Dendritic cell treated with granulocyte-macrophage colony-stimulating factor and Interleukin-4, amounts not matched to agents 40 ng/mL and 50 ng/mL, for 4 days (primary cell): ENCODE results near the gene HYAL1.

ENCODE experiments used
- H3K27ac Mint-ChIP-seq: one replicate; pipeline ENCODE4 v1.8.0; 2022; ENCODE audit warnings: mild to moderate bottlenecking, mixed read lengths
- H3K27me3 Mint-ChIP-seq: one replicate; pipeline ENCODE4 v1.8.0; 2022; ENCODE audit warnings: mild to moderate bottlenecking, mixed read lengths
- H3K36me3 Mint-ChIP-seq: one replicate; pipeline ENCODE4 v1.8.0; 2022; ENCODE audit warnings: low read depth, mixed read lengths
- H3K4me1 Mint-ChIP-seq: one replicate; pipeline ENCODE4 v1.8.0; 2022; ENCODE audit warnings: low read depth, mixed read lengths
- H3K4me3 Mint-ChIP-seq: one replicate; pipeline ENCODE4 v1.8.0; 2022; ENCODE audit warnings: mild to moderate bottlenecking, moderate library complexity, mixed read lengths
- H3K9me3 Mint-ChIP-seq: one replicate; pipeline ENCODE4 v1.8.0; 2022; ENCODE audit warnings: mixed read lengths
- intact Hi-C: fragments of 100-400 bp; cut with micrococcal nuclease; formaldehyde crosslinking; loops from one replicate; pipeline ENCODE4 v1.15.0; 2022

The HYAL1 gene

DNA sequence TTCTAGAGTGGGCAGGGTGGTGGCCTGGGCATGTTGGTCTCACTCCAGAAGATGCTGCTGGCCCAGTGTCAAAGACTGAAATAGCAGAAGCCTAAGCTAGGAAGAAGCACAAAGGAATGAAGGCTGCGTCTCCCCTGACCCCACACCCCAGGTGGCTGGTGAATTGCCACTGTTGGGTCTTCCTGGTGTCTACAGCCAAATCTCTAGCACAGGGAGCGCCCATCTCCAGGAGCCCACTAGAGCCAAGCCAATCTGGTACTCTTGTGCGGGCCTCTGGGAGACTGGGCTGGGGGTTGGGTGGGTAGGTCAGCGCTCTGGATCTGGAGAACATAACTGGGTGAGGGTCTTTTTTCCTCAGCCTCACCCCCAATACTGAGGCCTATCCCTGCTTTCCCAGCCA is 23.8 kb upstream of the HYAL1 start:
- peak overlapping the region; percentile 76 for H3K27ac Mint-ChIP-seq
- no peaks in the 10 kb centered on the region for H3K9me3 Mint-ChIP-seq
- H3K4me1 Mint-ChIP-seq, result peaks cover 71% of the 10 kb centered on the region
- intact Hi-C loops, result no loop called here
- peaks cover 61% of the 10 kb centered on the region for H3K36me3 Mint-ChIP-seq
- H3K4me3 Mint-ChIP-seq, result peak overlapping the region; percentile 75
- no peaks in the 10 kb centered on the region for H3K27me3 Mint-ChIP-seq

DNA sequence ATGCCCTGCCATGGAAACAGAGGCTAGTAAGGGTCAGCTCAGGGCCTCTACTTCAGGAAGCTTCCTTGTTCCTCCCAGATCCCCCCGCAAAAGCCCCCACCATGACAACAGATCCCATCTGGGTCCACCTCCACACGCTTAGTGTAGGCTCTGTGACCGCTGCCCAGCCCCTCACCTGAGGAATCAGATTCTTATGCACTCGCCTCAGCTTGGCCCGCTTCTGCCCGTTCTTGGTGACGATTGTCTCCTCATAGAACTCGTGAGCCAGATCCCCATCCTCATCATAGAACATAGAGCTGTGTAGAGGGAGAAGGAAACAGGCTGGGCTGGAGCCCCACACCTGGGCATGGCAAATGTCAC is 22.8 kb upstream of the HYAL1 start:
- intact Hi-C loops, result no loop called here
- H3K4me1 Mint-ChIP-seq, result peaks cover 71% of the 10 kb centered on the region
- H3K27ac Mint-ChIP-seq, result peak overlapping the region; percentile 97
- H3K4me3 Mint-ChIP-seq, result no peak overlapping the region
- H3K36me3 Mint-ChIP-seq, result peaks cover 51% of the 10 kb centered on the region
- no peaks in the 10 kb centered on the region for H3K9me3 Mint-ChIP-seq
- no peaks in the 10 kb centered on the region for H3K27me3 Mint-ChIP-seq

GRCh38 chr3:50325497-50326181 is 22.3 kb upstream of the HYAL1 start:
- Mint-ChIP-seq H3K27me3 (no peaks in the 10 kb centered on the region), H3K36me3 (peaks cover 47% of the 10 kb centered on the region), H3K4me1 (peaks cover 70% of the 10 kb centered on the region), H3K27ac (peak overlapping the region; percentile 97), H3K9me3 (no peaks in the 10 kb centered on the region), H3K4me3 (no peak overlapping the region)
- intact Hi-C loops, result no loop called here

GRCh38 chr3:50325113-50325480 is 21.7 kb upstream of the HYAL1 start:
- Mint-ChIP-seq H3K9me3 (no peaks in the 10 kb centered on the region), H3K27me3 (no peaks in the 10 kb centered on the region), H3K36me3 (peaks cover 47% of the 10 kb centered on the region), H3K4me3 (no peak overlapping the region), H3K4me1 (peaks cover 70% of the 10 kb centered on the region), H3K27ac (peak overlapping the region; percentile 97)
- intact Hi-C loops, result no loop called here

DNA sequence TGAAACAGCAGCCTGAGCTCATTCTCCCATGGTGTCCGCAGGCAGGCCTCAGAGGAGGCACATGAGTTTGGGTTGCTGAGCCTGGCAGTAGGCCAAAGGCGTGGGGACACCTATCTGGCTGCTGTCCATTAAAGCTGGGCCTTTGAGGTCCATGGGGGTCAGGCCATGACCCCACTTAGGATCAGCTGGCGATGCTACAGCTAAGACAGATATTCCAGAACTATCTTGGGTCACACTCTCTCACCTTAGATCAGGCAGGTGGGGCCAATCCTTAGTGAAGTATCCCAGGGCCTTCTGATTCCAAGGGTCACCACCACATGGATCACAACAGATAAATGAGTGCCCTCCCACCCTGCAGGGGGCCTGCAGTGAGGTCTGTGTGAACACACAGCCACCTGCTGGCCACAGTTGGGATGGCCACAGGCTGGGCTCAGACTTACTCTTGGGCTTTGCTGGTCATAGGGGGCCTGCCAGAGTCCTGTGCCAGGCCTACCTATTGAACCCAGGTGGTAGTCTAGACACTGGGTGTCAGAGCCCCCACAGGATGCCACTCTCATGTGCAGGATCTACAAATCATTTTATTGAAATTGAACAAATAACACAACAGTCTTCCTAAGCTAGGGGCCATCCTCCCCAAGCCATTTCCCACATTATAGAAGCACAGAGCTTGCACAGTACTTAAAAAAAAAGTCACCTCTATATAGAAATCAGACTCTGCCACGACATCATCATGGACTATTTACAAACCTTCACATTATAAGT is 21.2 kb upstream of the HYAL1 start:
- Mint-ChIP-seq H3K9me3 (no peaks in the 10 kb centered on the region), H3K27ac (peak overlapping the region; percentile 97), H3K36me3 (peaks cover 47% of the 10 kb centered on the region), H3K4me1 (peaks cover 70% of the 10 kb centered on the region), H3K27me3 (no peaks in the 10 kb centered on the region), H3K4me3 (no peak overlapping the region)
- intact Hi-C loops, result loop anchor here (1.0 kb wide), 1 partner anchor 50 kb away; no protein-coding TSS in a partner anchor

GRCh38 chr3:50323614-50324199 is 20.3 kb upstream of the HYAL1 start:
- peak overlapping the region; percentile 97 for H3K27ac Mint-ChIP-seq
- intact Hi-C loops, result loop anchor here (1.0 kb wide), 1 partner anchor 49 kb away; no protein-coding TSS in a partner anchor
- H3K4me1 Mint-ChIP-seq, result peaks cover 75% of the 10 kb centered on the region
- H3K27me3 Mint-ChIP-seq, result no peaks in the 10 kb centered on the region
- H3K36me3 Mint-ChIP-seq, result peaks cover 47% of the 10 kb centered on the region
- no peak overlapping the region for H3K4me3 Mint-ChIP-seq
- no peaks in the 10 kb centered on the region for H3K9me3 Mint-ChIP-seq

GRCh38 chr3:50323092-50323600 is 19.8 kb upstream of the HYAL1 start:
- Mint-ChIP-seq H3K36me3 (peaks cover 51% of the 10 kb centered on the region), H3K27me3 (no peaks in the 10 kb centered on the region), H3K9me3 (no peaks in the 10 kb centered on the region), H3K4me1 (peaks cover 81% of the 10 kb centered on the region), H3K27ac (peak overlapping the region; percentile 97), H3K4me3 (peak overlapping the region; percentile 78)
- intact Hi-C loops, result no loop called here

DNA sequence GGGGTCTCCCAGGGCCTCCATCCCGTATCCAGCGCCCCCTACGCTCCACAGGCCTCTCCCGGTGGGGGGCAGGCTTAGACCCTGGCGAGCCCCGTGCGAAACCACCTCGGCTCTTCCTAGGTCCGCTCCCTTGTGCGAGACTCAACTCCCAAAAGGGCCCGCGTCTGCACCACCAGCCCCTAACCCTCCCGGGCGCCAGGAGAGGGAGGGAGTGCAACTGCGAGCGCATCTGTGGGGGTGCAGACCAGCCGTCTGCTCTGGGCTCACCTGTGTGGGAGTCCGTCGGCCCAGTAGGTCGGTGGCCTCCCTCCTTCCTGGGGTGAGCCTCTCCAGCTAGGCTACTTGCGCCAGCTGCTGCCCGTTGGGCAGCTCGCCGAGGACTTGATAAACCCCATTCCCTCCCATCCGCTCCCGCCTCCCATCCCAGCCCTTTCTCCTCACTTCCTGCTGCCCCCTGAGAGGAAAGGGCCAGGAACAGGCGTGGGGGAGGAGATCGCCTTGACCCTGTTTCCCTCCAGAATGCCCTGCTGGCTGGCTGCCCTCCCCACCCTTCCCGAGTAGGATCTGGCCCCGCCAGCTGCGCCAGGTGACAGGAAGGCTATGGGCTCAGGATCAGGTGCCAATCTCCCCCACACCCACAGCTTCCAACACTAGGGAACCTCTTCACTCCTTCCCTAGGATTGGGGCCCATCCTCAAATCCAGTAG is 19.2 kb upstream of the HYAL1 start, which contains the start of gene HYAL2:
Gene HYAL2 (minus strand): TSS at position 360 of the 706 bp plus-strand sequence. CDS start 2,256 bp downstream, outside the sequence.
- no peaks in the 10 kb centered on the region for H3K9me3 Mint-ChIP-seq
- peaks cover 85% of the 10 kb centered on the region for H3K4me1 Mint-ChIP-seq
- peak within 1 kb of the TSS; percentile 78 for H3K4me3 Mint-ChIP-seq
- H3K27me3 Mint-ChIP-seq, result no peaks in the 10 kb centered on the region
- peaks cover 50% of the 10 kb centered on the region for H3K36me3 Mint-ChIP-seq
- H3K27ac Mint-ChIP-seq, result peak within 1 kb of the TSS; percentile 97
- intact Hi-C loops, result no loop called here

- Mint-ChIP-seq H3K4me3 (peak overlapping the region; percentile 78), H3K27me3 (no peaks in the 10 kb centered on the region), H3K36me3 (peaks cover 54% of the 10 kb centered on the region), H3K9me3 (no peaks in the 10 kb centered on the region), H3K27ac (peak overlapping the region; percentile 97), H3K4me1 (peaks cover 83% of the 10 kb centered on the region)
- intact Hi-C loops, result no loop called here
Observed at GRCh38 chr3:50322115-50322385, 18.7 kb upstream of the HYAL1 start.

- peak overlapping the region; percentile 78 for H3K4me3 Mint-ChIP-seq
- intact Hi-C loops, result loop anchor here (1.0 kb wide), 1 partner anchor 22 kb away; the partner anchor contains the start of genes HYAL3 and NAA80
- peak overlapping the region; percentile 97 for H3K27ac Mint-ChIP-seq
- H3K27me3 Mint-ChIP-seq, result no peaks in the 10 kb centered on the region
- peaks cover 83% of the 10 kb centered on the region for H3K4me1 Mint-ChIP-seq
- H3K36me3 Mint-ChIP-seq, result peaks cover 58% of the 10 kb centered on the region
- H3K9me3 Mint-ChIP-seq, result no peaks in the 10 kb centered on the region
Observed at GRCh38 chr3:50321336-50322114, 18.2 kb upstream of the HYAL1 start.

DNA sequence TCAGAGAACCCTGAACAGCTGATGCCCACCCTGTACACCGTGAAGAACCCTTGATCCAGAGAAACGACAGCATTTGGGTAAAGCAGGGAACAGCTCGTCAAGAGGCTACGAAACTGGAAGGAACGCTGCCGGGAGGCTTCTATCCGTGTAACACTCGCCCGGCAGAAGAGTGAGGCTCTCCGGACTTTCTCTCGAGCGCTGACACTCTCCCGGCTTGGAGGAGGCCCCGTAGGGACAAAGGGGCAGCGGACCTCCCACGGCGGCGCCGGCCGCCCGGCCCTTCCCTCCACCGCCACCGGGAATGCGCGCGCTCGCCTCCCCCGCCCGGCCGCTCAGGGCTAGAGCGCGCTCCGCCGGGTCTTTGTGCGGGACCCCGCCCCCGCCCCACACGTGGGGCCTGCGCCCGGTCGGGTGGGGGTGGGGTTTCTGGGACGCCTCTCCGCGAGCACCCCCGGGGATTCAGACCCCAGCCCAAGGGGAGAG is 17.5 kb upstream of the HYAL1 start:
- Mint-ChIP-seq H3K27me3 (no peaks in the 10 kb centered on the region), H3K9me3 (no peaks in the 10 kb centered on the region), H3K4me3 (peak overlapping the region; percentile 78), H3K36me3 (peaks cover 58% of the 10 kb centered on the region), H3K4me1 (peaks cover 81% of the 10 kb centered on the region), H3K27ac (peak overlapping the region; percentile 97)
- intact Hi-C loops, result loop anchor here (1.0 kb wide), 1 partner anchor 22 kb away; the partner anchor contains the start of genes HYAL3 and NAA80

DNA sequence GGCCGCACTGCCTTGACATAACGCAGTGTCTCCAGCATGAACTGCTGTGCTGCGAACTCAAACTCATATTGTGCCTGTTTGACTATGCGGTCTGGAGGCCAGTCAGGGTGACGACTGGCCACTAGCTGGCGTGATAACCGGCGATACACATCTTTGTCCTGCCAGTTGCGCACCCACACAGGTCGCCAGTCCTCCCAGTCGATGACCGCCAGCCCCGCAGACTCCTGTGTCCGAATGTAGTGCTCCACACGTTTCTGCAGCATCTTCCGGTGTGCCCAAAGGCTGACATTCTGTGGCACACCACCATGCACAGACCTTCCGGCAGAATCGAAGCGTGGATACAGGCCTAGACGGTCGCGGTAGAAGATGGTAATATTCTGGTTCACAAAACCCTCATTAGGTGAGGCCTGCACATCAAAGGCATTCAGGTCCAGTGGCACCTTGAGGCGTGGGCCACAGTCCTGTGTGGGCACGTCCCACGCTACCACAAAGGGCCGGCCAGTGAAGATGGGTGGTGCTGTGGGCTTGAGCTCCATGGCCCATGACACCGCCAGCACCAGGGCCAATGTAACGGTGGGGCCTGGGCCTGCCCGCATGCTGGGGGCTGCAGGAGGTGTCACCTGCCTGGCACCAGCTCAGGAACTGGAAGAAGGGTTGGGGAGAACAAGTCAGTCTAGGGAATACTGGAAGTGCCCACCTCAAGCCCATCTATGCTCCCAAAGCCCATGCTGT is 16.7 kb upstream of the HYAL1 start:
- no peaks in the 10 kb centered on the region for H3K27me3 Mint-ChIP-seq
- peak overlapping the region; percentile 97 for H3K27ac Mint-ChIP-seq
- no peaks in the 10 kb centered on the region for H3K9me3 Mint-ChIP-seq
- H3K36me3 Mint-ChIP-seq, result peaks cover 57% of the 10 kb centered on the region
- H3K4me3 Mint-ChIP-seq, result peak overlapping the region; percentile 78
- intact Hi-C loops, result no loop called here
- H3K4me1 Mint-ChIP-seq, result peaks cover 76% of the 10 kb centered on the region
